GM18951 (cell line): ENCODE results near the gene MOSPD2.

Source experiments
- POLR2A ChIP-seq: IDR thresholded peaks from 4 replicates; pipeline ENCODE4 v1.6.1; 2011; ENCODE audit warnings: mild to moderate bottlenecking; ENCODE audit not compliant: insufficient read length, insufficient read depth; ENCODE audit errors: extremely low read depth
- in situ Hi-C: fragments of 300-500 bp; cut with MboI; formaldehyde crosslinking; loops from one replicate; pipeline ENCODE4 v1.12.0; 2022; ENCODE audit warnings: low sequenced_read_pairs, mixed read lengths, inconsistent platforms; ENCODE audit not compliant: unreplicated experiment

The MOSPD2 gene

GRCh38 chrX:14963447-14964236 is 90.4 kb downstream of the MOSPD2 start:
- in situ Hi-C loops = no loop called here
- TF ChIP-seq POLR2A = no peak

- in situ Hi-C loops = no loop called here
- TF ChIP-seq POLR2A = no peak
These were observed 91.3 kb downstream of the MOSPD2 start for GRCh38 chrX:14964500-14964899.
